Airway epithelial cell (primary cell): ENCODE measurements around the gene NUMB. TPM values are rescaled to one million over a fixed set of nuclear protein-coding genes. Genes with fewer than 3 reads are reported as not detected.

Experiments used
- total RNA-seq: library from RNA; depleted of rRNA; stranded (reverse); fragments of >200 nt; gene quantifications from 2 replicates; pipeline ENCODE4 v1.2.3, GENCODE V29; 2015

The NUMB gene
- 24.3 and 28.8 TPM in 2 replicates for total RNA-seq

DNA sequence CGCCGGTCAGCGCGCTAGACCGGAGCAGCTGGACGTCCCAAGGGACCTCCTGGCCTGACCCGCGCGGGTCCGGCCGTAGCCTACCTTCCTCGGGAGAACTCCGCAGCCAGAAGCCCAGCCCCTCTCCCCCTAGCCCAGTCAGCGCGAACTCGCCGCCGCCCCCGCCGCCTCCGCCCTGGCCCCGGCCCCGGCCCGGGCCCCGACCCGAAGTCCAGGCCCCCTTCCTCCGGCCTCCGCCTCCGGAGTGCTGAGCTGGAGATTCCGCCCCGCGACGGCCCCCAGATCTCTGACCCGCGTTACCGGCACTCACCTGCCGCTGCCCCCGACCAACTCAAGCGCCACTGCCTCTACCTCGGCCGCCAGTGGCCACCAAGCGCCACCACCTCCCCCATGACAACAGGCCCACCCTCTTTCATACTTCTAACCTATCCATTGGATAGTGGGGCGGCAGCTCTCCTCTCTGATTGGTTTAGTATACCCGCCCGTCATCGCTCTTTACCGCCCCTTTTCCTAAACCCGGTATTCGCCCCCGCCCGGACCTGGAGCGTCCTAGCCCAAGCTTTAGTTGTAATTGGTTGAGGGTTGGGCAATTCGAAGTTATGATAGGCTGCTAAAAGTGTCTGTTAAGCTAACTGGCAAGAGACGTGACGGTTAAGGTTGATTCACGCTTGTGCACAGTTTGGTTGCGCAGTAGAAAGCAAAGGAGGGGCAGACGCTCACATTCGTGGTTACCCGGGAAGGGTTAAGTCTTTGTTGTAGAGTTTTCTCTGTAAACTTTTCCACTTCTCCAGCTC, at the start of gene NUMB:
TSS of gene NUMB (minus strand) at position 364 of the 794 bp plus-strand sequence. CDS start 102,795 bp downstream, outside the sequence.

DNA sequence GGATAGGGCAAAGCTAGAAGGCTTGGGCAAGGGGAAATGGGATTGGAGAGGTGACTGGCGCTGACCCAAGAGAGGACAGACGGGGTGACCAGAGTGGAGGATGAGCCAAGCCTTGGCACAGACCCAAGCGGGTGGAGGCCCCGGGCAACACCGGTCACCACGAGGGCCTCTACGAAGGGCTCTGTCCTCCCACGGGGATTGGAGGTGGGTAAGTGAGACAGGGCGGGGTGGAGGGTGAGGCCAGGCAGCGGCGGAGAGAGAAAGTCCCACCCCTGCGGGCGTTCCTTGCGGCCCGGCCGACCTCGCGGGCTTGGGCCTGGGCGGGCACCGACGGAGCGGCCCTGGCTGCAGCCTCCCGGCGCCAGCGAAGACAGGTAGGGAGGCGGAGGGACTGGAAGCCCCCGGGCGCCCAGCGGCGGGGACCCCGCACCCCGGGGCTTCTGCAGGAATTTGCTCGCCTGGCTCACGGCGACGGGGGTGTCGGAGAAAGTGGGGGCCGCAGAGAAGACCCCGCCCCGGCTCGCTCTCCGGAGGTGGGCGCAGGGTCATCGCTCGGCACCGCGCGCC, 221.0 kb downstream of the NUMB start, which contains the start of gene PAPLN:
TSS of gene PAPLN (plus strand) at position 288 of the 567 bp plus-strand sequence. CDS start 2,273 bp downstream, outside the sequence.

Other genes with a start within 250 kb of the NUMB start
- gene PAPLN, start 221.0 kb downstream of the NUMB start, total RNA-seq, result 3.4 and 3.7 TPM in 2 replicates
- 16.1 and 18.3 TPM in 2 replicates for gene RIOX1, start 32.4 kb upstream of the NUMB start, total RNA-seq
- gene ACOT1, start 78.6 kb upstream of the NUMB start, total RNA-seq, result 0.85 and 3.8 TPM in 2 replicates
- gene HEATR4, start 100.4 kb upstream of the NUMB start, total RNA-seq, result not detected in 2 replicates
- 6.3 and 7.5 TPM in 2 replicates for gene ACOT2, start 110.7 kb upstream of the NUMB start, total RNA-seq
- 0.42 and 2.0 TPM in 2 replicates for gene ACOT4, start 133.3 kb upstream of the NUMB start, total RNA-seq
- 0.28 TPM in 1 of 2 replicates, not detected in the other for gene ACOT6, start 154.0 kb upstream of the NUMB start, total RNA-seq
- 2.0 and 4.2 TPM in 2 replicates for gene DNAL1, start 186.4 kb upstream of the NUMB start, total RNA-seq